HEK293 (cell line): ENCODE results near the gene PHTF1.
A peak's percentile ranks its signal among the peaks of the same experiment; 100 is the strongest.

Experiments used
- CTCF ChIA-PET: fragments of 350-600 bp; formaldehyde crosslinking; extraction: SDS; loops from one replicate; lab custom pipeline; 2021; ENCODE audit warnings: antibody characterized with exemption; lab: Yijun Ruan, JAX
- POLR2A ChIA-PET: fragments of 300-600 bp; formaldehyde crosslinking; extraction: SDS; loops from one replicate; lab custom pipeline; 2020; ENCODE audit warnings: antibody characterized with exemption, inconsistent platforms; lab: Yijun Ruan, JAX
- H3K27ac ChIP-seq: fragments of 200-500 bp; sonication (Bioruptor generic); 2 replicates; pipeline ENCODE4 v1.5.1; 2014; ENCODE audit warnings: low read depth, low read length, control low read depth, inconsistent platforms; ENCODE audit errors: extremely low read depth
- H3K36me3 ChIP-seq, 2 experiments: fragments of 200-500 bp in 1 of 2; sonication (Bioruptor generic) in 1 of 2; 1 replicate in 1 of 2; 2 replicates in 1 of 2; pipeline ENCODE4 v1.5.1; 2014 to 2017; ENCODE audit warnings: inconsistent platforms in 2 of 2, low read length in 2 of 2; ENCODE audit not compliant: control insufficient read depth in 2 of 2, insufficient read depth in 1 of 2
- H3K4me1 ChIP-seq: fragments of 200-500 bp; sonication (Bioruptor generic); 2 replicates; pipeline ENCODE4 v1.5.1; 2014; ENCODE audit warnings: mild to moderate bottlenecking, low read length, inconsistent platforms; ENCODE audit not compliant: control insufficient read depth, insufficient read depth
- H3K4me3 ChIP-seq: 2 replicates; pipeline ENCODE4 v1.5.1; 2011; ENCODE audit warnings: low read depth, mild to moderate bottlenecking, control low read depth, low read length, moderate library complexity
- H3K9me3 ChIP-seq: fragments of 200-500 bp; sonication (Bioruptor generic); 2 replicates; pipeline ENCODE4 v1.5.1; 2014; ENCODE audit warnings: low read depth, low read length, inconsistent platforms; ENCODE audit not compliant: control insufficient read depth, insufficient read depth
- BCL6B ChIP-seq: fragments of 450-650 bp; formaldehyde crosslinking; IDR thresholded peaks from 2 replicates; pipeline ENCODE4 v1.5.1; 2017; ENCODE audit warnings: missing biosample characterization, missing genetic modification characterization
- EGR2 ChIP-seq: fragments of 450-650 bp; formaldehyde crosslinking; IDR thresholded peaks from 2 replicates; pipeline ENCODE4 v1.5.1; 2016; ENCODE audit warnings: low read depth, missing biosample characterization, missing genetic modification characterization
- GLIS1 ChIP-seq: fragments of 450-650 bp; formaldehyde crosslinking; IDR thresholded peaks from 2 replicates; pipeline ENCODE4 v1.5.1; 2016; ENCODE audit warnings: missing biosample characterization, missing genetic modification characterization
- HOXD13 ChIP-seq: sonication (generic); formaldehyde crosslinking; IDR thresholded peaks from 2 replicates; pipeline ENCODE4 v1.8.0; 2022; ENCODE audit warnings: missing genetic modification reagents, borderline replicate concordance
- KLF1 ChIP-seq: fragments of 450-650 bp; formaldehyde crosslinking; IDR thresholded peaks from 2 replicates; pipeline ENCODE4 v1.5.1; 2016; ENCODE audit warnings: missing biosample characterization, missing genetic modification characterization
- MYNN ChIP-seq: fragments of 450-650 bp; formaldehyde crosslinking; IDR thresholded peaks from 2 replicates; pipeline ENCODE4 v1.5.1; 2016; ENCODE audit warnings: missing biosample characterization, missing genetic modification characterization, borderline replicate concordance
- TRIM28 ChIP-seq: IDR thresholded peaks from 2 replicates; pipeline ENCODE4 v1.6.1; 2011; ENCODE audit warnings: low read length, control low read depth, borderline replicate concordance
- ZBTB7A ChIP-seq: fragments of 450-650 bp; formaldehyde crosslinking; IDR thresholded peaks from 2 replicates; pipeline ENCODE4 v1.5.1; 2016; ENCODE audit warnings: low read depth, missing biosample characterization, missing genetic modification characterization
- ZNF10 ChIP-seq: fragments of 450-650 bp; formaldehyde crosslinking; IDR thresholded peaks from 2 replicates; pipeline ENCODE4 v1.5.1; 2017; ENCODE audit warnings: missing biosample characterization, missing genetic modification characterization
- ZNF112 ChIP-seq: fragments of 450-650 bp; formaldehyde crosslinking; IDR thresholded peaks from 2 replicates; pipeline ENCODE4 v1.5.0; 2017; ENCODE audit warnings: missing biosample characterization, missing genetic modification characterization
- ZNF140 ChIP-seq: fragments of 450-650 bp; formaldehyde crosslinking; IDR thresholded peaks from 2 replicates; pipeline ENCODE4 v1.5.1; 2016; ENCODE audit warnings: missing biosample characterization, missing genetic modification characterization
- ZNF155 ChIP-seq: fragments of 450-650 bp; formaldehyde crosslinking; IDR thresholded peaks from 2 replicates; pipeline ENCODE4 v1.5.1; 2016; ENCODE audit warnings: missing biosample characterization, missing genetic modification characterization
- ZNF266 ChIP-seq: fragments of 450-650 bp; formaldehyde crosslinking; IDR thresholded peaks from 2 replicates; pipeline ENCODE4 v1.5.1; 2016; ENCODE audit warnings: missing biosample characterization, missing genetic modification characterization, low read depth
- ZNF311 ChIP-seq: fragments of 450-650 bp; formaldehyde crosslinking; IDR thresholded peaks from 2 replicates; pipeline ENCODE4 v1.5.1; 2017; ENCODE audit warnings: missing biosample characterization, missing genetic modification characterization, borderline replicate concordance
- ZNF354C ChIP-seq: fragments of 450-650 bp; formaldehyde crosslinking; IDR thresholded peaks from 2 replicates; pipeline ENCODE4 v1.5.1; 2016; ENCODE audit warnings: missing biosample characterization, missing genetic modification characterization, low read depth, borderline replicate concordance
- ZNF521 ChIP-seq: fragments of 450-650 bp; formaldehyde crosslinking; IDR thresholded peaks from 2 replicates; pipeline ENCODE4 v1.5.1; 2017; ENCODE audit warnings: missing biosample characterization, mild to moderate bottlenecking, missing genetic modification characterization
- ZNF529 ChIP-seq: fragments of 450-650 bp; formaldehyde crosslinking; IDR thresholded peaks from 2 replicates; pipeline ENCODE4 v1.5.1; 2017; ENCODE audit warnings: missing genetic modification characterization, missing biosample characterization; ENCODE audit not compliant: insufficient replicate concordance
- ZNF530 ChIP-seq: fragments of 450-650 bp; formaldehyde crosslinking; IDR thresholded peaks from 2 replicates; pipeline ENCODE4 v1.5.1; 2016; ENCODE audit warnings: low read depth, missing biosample characterization, missing genetic modification characterization
- ZNF600 ChIP-seq: fragments of 450-650 bp; formaldehyde crosslinking; IDR thresholded peaks from 2 replicates; pipeline ENCODE4 v1.5.1; 2016; ENCODE audit warnings: missing biosample characterization, missing genetic modification characterization
- ZNF658 ChIP-seq: fragments of 450-650 bp; formaldehyde crosslinking; IDR thresholded peaks from 2 replicates; pipeline ENCODE4; 2016; ENCODE audit warnings: missing biosample characterization, missing genetic modification characterization
- ZNF791 ChIP-seq: fragments of 450-650 bp; formaldehyde crosslinking; IDR thresholded peaks from 2 replicates; pipeline ENCODE4 v1.5.1; 2016; ENCODE audit warnings: missing biosample characterization, missing genetic modification characterization
- TF ChIP-seq, protein P1 (sequence below): fragments of 450-650 bp; formaldehyde crosslinking; IDR thresholded peaks from 2 replicates; pipeline ENCODE4 v1.5.1; 2016; ENCODE audit warnings: missing biosample characterization, missing genetic modification characterization
- TF ChIP-seq, protein P2 (sequence below): IDR thresholded peaks from 2 replicates; pipeline ENCODE4 v1.6.1; 2011; ENCODE audit warnings: mild to moderate bottlenecking, low read depth, low read length, borderline replicate concordance

The PHTF1 gene

DNA sequence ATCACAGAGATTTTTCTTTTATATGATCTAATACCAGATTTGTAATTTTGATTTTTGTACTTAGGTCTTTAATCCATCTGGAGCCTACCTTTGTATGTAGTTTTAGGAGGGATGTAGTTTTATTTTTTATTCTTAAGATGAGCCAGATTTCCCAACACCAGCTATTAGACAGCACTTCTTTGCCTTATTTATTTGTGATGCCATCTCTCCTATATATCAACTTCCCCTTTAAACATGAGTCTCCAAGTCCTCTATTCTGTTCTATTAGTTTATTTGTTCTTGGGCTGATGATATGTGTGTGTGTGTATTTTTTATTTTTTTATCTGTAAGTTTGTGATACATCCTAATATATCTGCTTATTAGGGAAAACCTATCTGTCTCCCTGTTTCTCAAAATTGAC, 94.2 kb downstream of the PHTF1 start:
- no peaks in the 10 kb centered on the region for H3K4me1 ChIP-seq
- H3K27ac ChIP-seq, result no peak overlapping the region
- no peak overlapping the region for H3K4me3 ChIP-seq
- CTCF ChIA-PET, result interaction anchor here (0.6 to 0.8 kb wide), 2 partner anchors 11 to 76 kb away, joined by 3 to 4 read pairs; no protein-coding TSS in a partner anchor
- peaks cover 0 to 3% of the 10 kb centered on the region in 2 experiments; a peak in 1 of 3 replicates for H3K36me3 ChIP-seq
- POLR2A ChIA-PET, result no interaction called here
- H3K9me3 ChIP-seq, result no peaks in the 10 kb centered on the region
- TF ChIP-seq ZNF10 (tag by site-specific recombination) (no peak), ZNF658 (no peak), MYNN (no peak), ZNF521 (tag by site-specific recombination) (no peak), ZBTB7A (no peak), TRIM28 (no peak)

DNA sequence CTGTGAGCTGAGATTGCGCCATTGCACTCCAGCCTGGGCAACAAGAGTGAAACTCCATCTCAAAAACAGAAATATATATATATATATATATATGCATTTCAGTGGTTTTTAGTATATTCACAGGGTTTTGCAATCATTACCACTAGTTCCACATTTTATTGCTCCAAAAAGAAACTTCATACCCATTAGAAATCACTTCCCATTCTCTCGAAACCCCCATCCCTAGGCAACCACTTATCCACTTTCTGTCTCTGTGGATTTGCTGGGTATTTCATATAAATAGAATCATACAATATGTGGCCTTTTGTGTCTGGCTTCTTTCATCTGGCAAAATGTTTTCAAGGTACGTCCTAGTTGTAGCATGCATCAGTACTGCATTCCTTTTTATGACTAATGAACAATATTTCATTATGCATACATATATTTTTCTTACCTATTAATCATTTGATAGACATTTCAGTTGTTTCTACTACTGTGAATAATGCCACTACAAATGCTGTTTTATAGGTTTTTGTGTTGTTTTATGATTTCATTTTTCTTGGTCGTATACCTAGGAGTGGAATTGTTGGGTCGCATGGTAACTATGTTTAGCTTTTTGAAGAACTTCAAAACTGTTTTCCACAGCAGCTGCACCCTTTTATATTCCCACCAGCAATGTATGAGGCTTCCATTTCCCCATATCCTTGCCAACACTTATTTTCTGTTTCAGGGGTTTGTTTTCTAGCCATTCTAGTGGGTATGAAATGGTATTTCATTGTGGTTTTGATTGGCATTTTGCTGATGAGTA, 95.9 kb downstream of the PHTF1 start:
- Histone ChIP-seq H3K36me3 (peaks cover 0 to 3% of the 10 kb centered on the region in 2 experiments; a peak in 1 of 3 replicates), H3K4me3 (no peak overlapping the region), H3K4me1 (no peaks in the 10 kb centered on the region), H3K27ac (no peak overlapping the region), H3K9me3 (no peaks in the 10 kb centered on the region)
- CTCF ChIA-PET, result interaction anchor here (0.7 kb wide), 1 partner anchor 43 kb away, joined by 3 read pairs; no protein-coding TSS in a partner anchor
- POLR2A ChIA-PET, result no interaction called here
- TF ChIP-seq ZNF140 (peak; percentile 26; the same call in 1 of the 2 replicates), ZNF354C (tag by site-specific recombination) (no peak)

- H3K36me3 ChIP-seq, result peaks cover 0 to 3% of the 10 kb centered on the region in 2 experiments; a peak in 1 of 3 replicates
- POLR2A ChIA-PET, result no interaction called here
- H3K9me3 ChIP-seq, result no peaks in the 10 kb centered on the region
- TF ChIP-seq ZNF112 (tag by site-specific recombination) (no peak), ZNF529 (no peak), HOXD13 (CRISPR knock-in tag) (no peak), ZNF155 (tag by site-specific recombination) (no peak)
- TF ChIP-seq, all 188 proteins: peak for 0
- Histone ChIP-seq H3K27ac (no peak overlapping the region), H3K4me1 (no peaks in the 10 kb centered on the region), H3K4me3 (no peak overlapping the region)
- CTCF ChIA-PET, result no interaction called here
Observed at GRCh38 chr1:113662101-113662500, 97.2 kb downstream of the PHTF1 start.

- POLR2A ChIA-PET, result no interaction called here
- Histone ChIP-seq H3K36me3 (no peaks in the 10 kb centered on the region), H3K4me3 (no peak overlapping the region), H3K27ac (no peak overlapping the region), H3K4me1 (no peaks in the 10 kb centered on the region), H3K9me3 (no peaks in the 10 kb centered on the region)
- CTCF ChIA-PET, result no interaction called here
- no peak for TF ChIP-seq ZNF266
- TF ChIP-seq, protein P1, sequence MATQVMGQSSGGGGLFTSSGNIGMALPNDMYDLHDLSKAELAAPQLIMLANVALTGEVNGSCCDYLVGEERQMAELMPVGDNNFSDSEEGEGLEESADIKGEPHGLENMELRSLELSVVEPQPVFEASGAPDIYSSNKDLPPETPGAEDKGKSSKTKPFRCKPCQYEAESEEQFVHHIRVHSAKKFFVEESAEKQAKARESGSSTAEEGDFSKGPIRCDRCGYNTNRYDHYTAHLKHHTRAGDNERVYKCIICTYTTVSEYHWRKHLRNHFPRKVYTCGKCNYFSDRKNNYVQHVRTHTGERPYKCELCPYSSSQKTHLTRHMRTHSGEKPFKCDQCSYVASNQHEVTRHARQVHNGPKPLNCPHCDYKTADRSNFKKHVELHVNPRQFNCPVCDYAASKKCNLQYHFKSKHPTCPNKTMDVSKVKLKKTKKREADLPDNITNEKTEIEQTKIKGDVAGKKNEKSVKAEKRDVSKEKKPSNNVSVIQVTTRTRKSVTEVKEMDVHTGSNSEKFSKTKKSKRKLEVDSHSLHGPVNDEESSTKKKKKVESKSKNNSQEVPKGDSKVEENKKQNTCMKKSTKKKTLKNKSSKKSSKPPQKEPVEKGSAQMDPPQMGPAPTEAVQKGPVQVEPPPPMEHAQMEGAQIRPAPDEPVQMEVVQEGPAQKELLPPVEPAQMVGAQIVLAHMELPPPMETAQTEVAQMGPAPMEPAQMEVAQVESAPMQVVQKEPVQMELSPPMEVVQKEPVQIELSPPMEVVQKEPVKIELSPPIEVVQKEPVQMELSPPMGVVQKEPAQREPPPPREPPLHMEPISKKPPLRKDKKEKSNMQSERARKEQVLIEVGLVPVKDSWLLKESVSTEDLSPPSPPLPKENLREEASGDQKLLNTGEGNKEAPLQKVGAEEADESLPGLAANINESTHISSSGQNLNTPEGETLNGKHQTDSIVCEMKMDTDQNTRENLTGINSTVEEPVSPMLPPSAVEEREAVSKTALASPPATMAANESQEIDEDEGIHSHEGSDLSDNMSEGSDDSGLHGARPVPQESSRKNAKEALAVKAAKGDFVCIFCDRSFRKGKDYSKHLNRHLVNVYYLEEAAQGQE (tag by site-specific recombination), result no peak
- TF ChIP-seq, protein P2, sequence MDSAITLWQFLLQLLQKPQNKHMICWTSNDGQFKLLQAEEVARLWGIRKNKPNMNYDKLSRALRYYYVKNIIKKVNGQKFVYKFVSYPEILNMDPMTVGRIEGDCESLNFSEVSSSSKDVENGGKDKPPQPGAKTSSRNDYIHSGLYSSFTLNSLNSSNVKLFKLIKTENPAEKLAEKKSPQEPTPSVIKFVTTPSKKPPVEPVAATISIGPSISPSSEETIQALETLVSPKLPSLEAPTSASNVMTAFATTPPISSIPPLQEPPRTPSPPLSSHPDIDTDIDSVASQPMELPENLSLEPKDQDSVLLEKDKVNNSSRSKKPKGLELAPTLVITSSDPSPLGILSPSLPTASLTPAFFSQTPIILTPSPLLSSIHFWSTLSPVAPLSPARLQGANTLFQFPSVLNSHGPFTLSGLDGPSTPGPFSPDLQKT, result no peak
- no peak for TF ChIP-seq KLF1
- TF ChIP-seq EGR2, result no peak
- TF ChIP-seq GLIS1, result no peak
- TF ChIP-seq ZNF600 (tag by site-specific recombination), result no peak
- TF ChIP-seq ZNF791, result no peak
- TF ChIP-seq ZNF530, result no peak
- no peak for TF ChIP-seq BCL6B
- TF ChIP-seq ZNF311 (tag by site-specific recombination), result no peak
Observed at GRCh38 chr1:113660088-113660487, 99.2 kb downstream of the PHTF1 start.
